Pulmonary artery endothelial cell (primary cell): Measurements from ENCODE around the gene HIRIP3. TPM values are rescaled to one million over a fixed set of nuclear protein-coding genes. Genes with fewer than 3 reads are reported as not detected.
"Not testable (repeated sequence)": the region's sequence is repeated elsewhere in the genome, so short reads cannot be mapped to it uniquely, and the experiment has no call there.

Experiments used
- DNase-seq: peaks from one replicate; pipeline ENCODE4 v3.0.0-alpha.2; 2011; ENCODE audit warnings: low read depth, low spot score
- total RNA-seq: library from RNA; depleted of rRNA; stranded (reverse); fragments of >200 nt; gene quantifications from 2 replicates; pipeline ENCODE4 v1.2.3, GENCODE V29; 2014

The HIRIP3 gene
- total RNA-seq, 1 donor from 2014 or later = 7.5 TPM

GRCh38 chr16:29961479-29962343 lies 33.7 kb downstream of the HIRIP3 start, which contains the start of gene TMEM219:
TMEM219 (plus strand) TSS chr16:29962079; CDS start chr16:29963144, 1,065 bp downstream.
- no peak for DNase-seq

- DNase-seq = no peak
Observed at GRCh38 chr16:29961127-29961478, 34.3 kb downstream of the HIRIP3 start.

GRCh38 chr16:29959821-29960220 lies 35.6 kb downstream of the HIRIP3 start:
- DNase-seq = not testable (repeated sequence)

GRCh38 chr16:29959293-29959692 lies 36.1 kb downstream of the HIRIP3 start:
- DNase-seq = no peak

- DNase-seq = no peak
Observed at GRCh38 chr16:29958756-29959155, 36.7 kb downstream of the HIRIP3 start.

- no peak for DNase-seq
Observed at GRCh38 chr16:29951625-29952365, 43.6 kb downstream of the HIRIP3 start.

GRCh38 chr16:29950806-29951461 lies 44.5 kb downstream of the HIRIP3 start:
- DNase-seq = no peak

- no peak for DNase-seq
Observed at GRCh38 chr16:29947897-29948296, 47.5 kb downstream of the HIRIP3 start.

GRCh38 chr16:29943846-29944799 lies 51.3 kb downstream of the HIRIP3 start:
- DNase-seq = no peak

Other genes starting within 250 kb of the HIRIP3 start
- gene C16orf54, start 249.6 kb downstream of the HIRIP3 start, total RNA-seq = not detected in 2 replicates
- gene ZG16, start 217.4 kb downstream of the HIRIP3 start, total RNA-seq = not detected in 2 replicates
- 59.4 and 85.2 TPM in 2 replicates for gene KIF22, start 204.9 kb downstream of the HIRIP3 start, total RNA-seq
- 267 and 297 TPM in 2 replicates for gene MAZ, start 189.1 kb downstream of the HIRIP3 start, total RNA-seq
- gene PRRT2, start 183.4 kb downstream of the HIRIP3 start, total RNA-seq = 0.66 and 0.71 TPM in 2 replicates
- 17.4 and 26.1 TPM in 2 replicates for gene PAGR1, start 179.5 kb downstream of the HIRIP3 start, total RNA-seq
- gene MVP, start 175.2 kb downstream of the HIRIP3 start, total RNA-seq = 433 and 451 TPM in 2 replicates
- gene CDIPT, start 132.4 kb downstream of the HIRIP3 start, total RNA-seq = 60.3 and 88.5 TPM in 2 replicates
- 0.53 and 0.73 TPM in 2 replicates for gene SEZ6L2, start 96.1 kb downstream of the HIRIP3 start, total RNA-seq
- 0.63 and 1.3 TPM in 2 replicates for gene ASPHD1, start 95.1 kb downstream of the HIRIP3 start, total RNA-seq
- 4.4 and 4.8 TPM in 2 replicates for gene KCTD13, start 69.4 kb downstream of the HIRIP3 start, total RNA-seq
- gene TMEM219, start 33.5 kb downstream of the HIRIP3 start, total RNA-seq = 75.9 and 80.9 TPM in 2 replicates
- 97.0 and 109 TPM in 2 replicates for gene TAOK2, start 21.7 kb downstream of the HIRIP3 start, total RNA-seq
- gene INO80E, start 624 bp upstream of the HIRIP3 start, total RNA-seq = 19.1 and 24.5 TPM in 2 replicates
- 0.26 and 0.49 TPM in 2 replicates for gene DOC2A, start 15.4 kb upstream of the HIRIP3 start, total RNA-seq
- gene C16orf92, start 27.6 kb upstream of the HIRIP3 start, total RNA-seq = not detected in 2 replicates
- gene TLCD3B, start 35.7 kb upstream of the HIRIP3 start, total RNA-seq = 0.11 and 0.13 TPM in 2 replicates
- gene ALDOA, start 70.1 kb upstream of the HIRIP3 start, total RNA-seq = 501 and 602 TPM in 2 replicates
- gene PPP4C, start 80.4 kb upstream of the HIRIP3 start, total RNA-seq = 271 and 311 TPM in 2 replicates
- gene TBX6, start 96.3 kb upstream of the HIRIP3 start, total RNA-seq = 0.07 and 0.18 TPM in 2 replicates
- 6.1 and 12.2 TPM in 2 replicates for gene YPEL3, start 100.6 kb upstream of the HIRIP3 start, total RNA-seq
- 0.53 and 0.81 TPM in 2 replicates for gene GDPD3, start 117.9 kb upstream of the HIRIP3 start, total RNA-seq
- 36.6 and 43.7 TPM in 2 replicates for gene MAPK3, start 127.6 kb upstream of the HIRIP3 start, total RNA-seq
- gene CORO1A, start 188.0 kb upstream of the HIRIP3 start, total RNA-seq = 1.8 and 2.0 TPM in 2 replicates
- 19.9 and 25.6 TPM in 2 replicates for gene BOLA2B, start 198.0 kb upstream of the HIRIP3 start, total RNA-seq
- gene SLX1A, start 198.3 kb upstream of the HIRIP3 start, total RNA-seq = 30.5 and 55.9 TPM in 2 replicates
- gene SULT1A3, start 203.6 kb upstream of the HIRIP3 start, total RNA-seq = 1.6 and 2.5 TPM in 2 replicates